ENCODE results near the gene RITA1. TPM values are rescaled to one million over a fixed set of nuclear protein-coding genes. Genes with fewer than 3 reads are reported as not detected.
"Not testable (repeated sequence)": the region's sequence is repeated elsewhere in the genome, so short reads cannot be mapped to it uniquely, and the experiment has no call there.

RITA1 gene, protein sequence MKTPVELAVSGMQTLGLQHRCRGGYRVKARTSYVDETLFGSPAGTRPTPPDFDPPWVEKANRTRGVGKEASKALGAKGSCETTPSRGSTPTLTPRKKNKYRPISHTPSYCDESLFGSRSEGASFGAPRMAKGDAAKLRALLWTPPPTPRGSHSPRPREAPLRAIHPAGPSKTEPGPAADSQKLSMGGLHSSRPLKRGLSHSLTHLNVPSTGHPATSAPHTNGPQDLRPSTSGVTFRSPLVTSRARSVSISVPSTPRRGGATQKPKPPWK
- 21.8 TPM for polyA plus RNA-seq (2013, experiment 1 of 2)
- 22.6 TPM for polyA plus RNA-seq (2013, experiment 2 of 2)

DNA sequence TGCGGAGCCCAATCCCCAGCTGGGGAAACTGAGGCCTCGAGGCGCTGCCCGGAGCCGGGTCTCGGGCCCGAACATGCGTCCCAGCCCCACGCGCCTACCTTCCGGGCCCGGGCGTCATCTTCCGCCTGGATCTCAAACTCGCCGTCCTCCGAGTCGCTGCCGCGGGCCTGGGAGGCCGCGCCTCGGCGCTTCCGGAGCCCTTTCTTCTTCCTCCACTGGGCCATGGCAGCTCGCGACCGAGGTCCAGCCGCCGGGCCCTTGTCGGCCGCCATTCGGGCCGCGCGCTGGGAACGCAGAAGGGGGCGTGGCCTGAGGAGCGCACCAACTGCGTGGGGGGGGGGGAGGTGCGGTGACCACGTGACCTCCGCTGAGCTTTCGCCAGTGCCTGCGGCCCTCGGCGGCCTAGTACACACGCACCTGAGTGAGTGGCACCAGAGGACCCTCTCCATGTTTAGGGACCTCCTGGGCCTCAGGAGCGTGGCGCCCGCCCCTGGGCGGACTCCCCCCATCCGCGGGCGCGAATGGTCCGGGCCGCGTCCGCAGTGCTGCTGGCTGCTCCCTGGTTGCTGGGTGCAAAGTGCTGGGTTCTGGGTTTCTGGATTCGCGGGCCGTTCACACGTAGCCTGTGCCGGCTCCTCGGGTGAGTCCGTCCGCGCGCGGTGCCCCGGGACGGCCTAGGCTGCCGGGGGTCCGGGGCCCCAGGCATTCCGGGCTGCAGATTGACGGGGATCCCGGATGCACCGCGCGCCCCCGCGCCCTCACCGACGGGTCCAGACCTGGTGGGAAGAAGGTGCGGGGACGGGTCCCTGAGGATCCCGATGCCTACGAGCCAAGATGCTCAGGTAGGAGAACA is at the start of gene RITA1, which contains the start of gene DDX54:
Gene RITA1, plus strand, starts transcription at position 542 of the 853 bp plus-strand sequence. CDS start 1,026 bp downstream, outside the sequence.
Gene DDX54, minus strand, starts transcription at position 299 of the 853 bp plus-strand sequence. Its CDS starts 27 bp downstream, at position 272.
- Histone ChIP-seq H3K4me1 (ENCODE audit: insufficient read depth, low read length) (no peaks in the 10 kb centered on the region; the same call in 1 of the 2 replicates), H3K4me3 (ENCODE audit: low read length) (peak within 1 kb of the TSS; percentile 78), H3K36me3 (ENCODE audit: insufficient read depth, low read length) (peaks cover 36% of the 10 kb centered on the region), H3K9ac (ENCODE audit: low read depth, low read length) (peak within 1 kb of the TSS; percentile 94), H3K9me3 (ENCODE audit: insufficient read depth, low read depth, low read length) (no peaks in the 10 kb centered on the region), H3K27ac (ENCODE audit: low read depth, low read length) (peak within 1 kb of the TSS; percentile 83), H3K27me3 (ENCODE audit: insufficient read depth, low read length) (no peaks in the 10 kb centered on the region)
- under 1% methylated on average over 89 of the region's 89 CpGs for WGBS

DNA sequence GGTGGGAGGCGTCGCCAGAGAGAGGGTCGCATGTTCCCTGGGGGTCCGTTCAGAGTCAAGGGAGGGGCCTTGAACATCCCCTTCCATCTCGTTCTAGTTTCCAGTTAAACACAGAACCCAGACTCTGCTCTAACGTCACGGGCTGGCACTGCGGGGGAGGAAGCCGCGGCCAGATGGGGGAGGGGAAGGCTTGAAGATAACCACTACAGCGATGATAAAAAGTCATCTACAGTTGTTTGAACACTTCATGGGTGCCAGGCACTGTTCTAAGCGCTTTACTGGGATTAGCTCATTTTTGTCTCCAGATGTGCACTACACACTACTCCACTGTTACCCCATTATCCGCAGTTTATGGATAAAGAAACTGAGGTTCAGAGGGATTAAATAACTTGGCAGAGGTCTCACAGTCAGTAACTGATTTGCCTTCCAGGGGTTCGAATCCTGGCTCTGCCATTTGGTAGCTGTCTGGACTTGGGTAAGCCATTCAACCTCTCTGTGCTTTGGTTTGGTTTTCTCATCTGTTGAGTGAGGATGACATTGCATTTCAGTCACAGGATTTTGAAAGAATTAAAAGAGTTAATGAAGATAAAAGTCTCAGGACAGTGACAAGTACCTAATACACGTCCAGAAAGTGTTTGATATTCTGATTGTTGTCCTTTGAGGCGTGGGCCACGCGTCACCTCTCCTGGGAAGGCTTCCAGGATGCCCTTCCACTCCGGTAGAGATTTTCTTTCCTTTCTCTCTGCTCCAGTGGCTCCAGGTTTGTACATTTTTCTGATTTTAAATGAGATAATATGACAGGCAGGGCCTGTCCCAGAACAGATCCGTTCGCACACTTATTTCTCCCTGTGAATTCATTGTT is 49.2 kb upstream of the RITA1 start:
- no peaks in the 10 kb centered on the region for H3K9me3 ChIP-seq (ENCODE audit: insufficient read depth, low read depth, low read length)
- H3K36me3 ChIP-seq (ENCODE audit: insufficient read depth, low read length), result no peaks in the 10 kb centered on the region
- peaks cover 24% of the 10 kb centered on the region for H3K27me3 ChIP-seq (ENCODE audit: insufficient read depth, low read length)
- H3K4me1 ChIP-seq (ENCODE audit: insufficient read depth, low read length), result peaks cover 5% of the 10 kb centered on the region; the same call in 1 of the 2 replicates
- no peak overlapping the region for H3K27ac ChIP-seq (ENCODE audit: low read depth, low read length)
- no peak overlapping the region; the same call in 1 of the 2 replicates for H3K9ac ChIP-seq (ENCODE audit: low read depth, low read length)
- 49% methylated on average over 20 of the region's 21 CpGs for WGBS
- H3K4me3 ChIP-seq (ENCODE audit: low read length), result peak overlapping the region; percentile 46

GRCh38 chr12:113136990-113137511 is 48.5 kb upstream of the RITA1 start:
- 87% methylated on average over 6 of the region's 6 CpGs for WGBS
- H3K4me1 ChIP-seq (ENCODE audit: insufficient read depth, low read length), result peaks cover 5% of the 10 kb centered on the region; the same call in 1 of the 2 replicates
- no peak overlapping the region for H3K9ac ChIP-seq (ENCODE audit: low read depth, low read length)

GRCh38 chr12:113137861-113138783 is 47.4 kb upstream of the RITA1 start:
- Histone ChIP-seq H3K9me3 (ENCODE audit: insufficient read depth, low read depth, low read length) (no peaks in the 10 kb centered on the region), H3K27me3 (ENCODE audit: insufficient read depth, low read length) (peaks cover 24% of the 10 kb centered on the region), H3K27ac (ENCODE audit: low read depth, low read length) (no peak overlapping the region), H3K36me3 (ENCODE audit: insufficient read depth, low read length) (no peaks in the 10 kb centered on the region), H3K9ac (ENCODE audit: low read depth, low read length) (no peak overlapping the region), H3K4me3 (ENCODE audit: low read length) (no peak overlapping the region), H3K4me1 (ENCODE audit: insufficient read depth, low read length) (peaks cover 5% of the 10 kb centered on the region; the same call in 1 of the 2 replicates)
- 90% methylated on average over 12 of the region's 12 CpGs for WGBS

More at GRCh38 chr12:113136990-113137511, 48.5 kb upstream of the RITA1 start:
- no peak overlapping the region for H3K4me3 ChIP-seq (ENCODE audit: low read length)
- H3K36me3 ChIP-seq (ENCODE audit: insufficient read depth, low read length), result no peaks in the 10 kb centered on the region
- H3K9me3 ChIP-seq (ENCODE audit: insufficient read depth, low read depth, low read length), result no peaks in the 10 kb centered on the region
- no peak overlapping the region for H3K27ac ChIP-seq (ENCODE audit: low read depth, low read length)
- H3K27me3 ChIP-seq (ENCODE audit: insufficient read depth, low read length), result peaks cover 24% of the 10 kb centered on the region

GRCh38 chr12:113138826-113139225 is 46.7 kb upstream of the RITA1 start:
- H3K36me3 ChIP-seq (ENCODE audit: insufficient read depth, low read length), result no peaks in the 10 kb centered on the region
- peaks cover 24% of the 10 kb centered on the region for H3K27me3 ChIP-seq (ENCODE audit: insufficient read depth, low read length)
- H3K9ac ChIP-seq (ENCODE audit: low read depth, low read length), result no peak overlapping the region
- 92% methylated on average over 3 of the region's 3 CpGs for WGBS
- no peaks in the 10 kb centered on the region for H3K9me3 ChIP-seq (ENCODE audit: insufficient read depth, low read depth, low read length)
- no peak overlapping the region for H3K4me3 ChIP-seq (ENCODE audit: low read length)
- H3K27ac ChIP-seq (ENCODE audit: low read depth, low read length), result no peak overlapping the region
- peaks cover 5% of the 10 kb centered on the region; the same call in 1 of the 2 replicates for H3K4me1 ChIP-seq (ENCODE audit: insufficient read depth, low read length)

DNA sequence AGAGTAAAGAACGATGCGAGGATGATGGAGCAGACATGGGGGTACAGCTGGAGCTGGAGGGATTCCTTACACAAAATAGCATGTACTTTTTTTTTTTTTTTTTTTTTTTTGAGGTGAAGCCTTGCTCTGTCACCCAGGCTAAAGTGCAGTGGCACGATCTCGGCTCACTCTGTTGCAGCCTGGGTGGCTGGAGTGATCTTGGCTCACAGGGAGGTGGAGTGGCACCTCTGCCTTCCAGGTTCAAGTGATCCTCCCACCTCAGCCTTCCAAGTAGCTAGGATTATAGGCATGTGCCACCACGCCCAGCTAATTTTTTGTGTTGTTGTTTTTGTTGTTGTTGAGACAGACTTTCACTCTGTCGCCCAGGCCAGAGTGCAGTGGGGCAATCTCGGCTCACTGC is 44.8 kb upstream of the RITA1 start:
- Histone ChIP-seq H3K27me3 (ENCODE audit: insufficient read depth, low read length) (peaks cover 8% of the 10 kb centered on the region), H3K36me3 (ENCODE audit: insufficient read depth, low read length) (no peaks in the 10 kb centered on the region), H3K4me1 (ENCODE audit: insufficient read depth, low read length) (peaks cover 5% of the 10 kb centered on the region; the same call in 1 of the 2 replicates), H3K4me3 (ENCODE audit: low read length) (no peak overlapping the region), H3K9ac (ENCODE audit: low read depth, low read length) (no peak overlapping the region), H3K9me3 (ENCODE audit: insufficient read depth, low read depth, low read length) (no peaks in the 10 kb centered on the region), H3K27ac (ENCODE audit: low read depth, low read length) (no peak overlapping the region)
- WGBS, result 90% methylated on average over 5 of the region's 7 CpGs

- not testable (repeated sequence) for H3K27ac ChIP-seq (ENCODE audit: low read depth, low read length); H3K4me3 ChIP-seq (ENCODE audit: low read length)
These were observed 43.8 kb upstream of the RITA1 start for GRCh38 chr12:113141716-113142115.

DNA sequence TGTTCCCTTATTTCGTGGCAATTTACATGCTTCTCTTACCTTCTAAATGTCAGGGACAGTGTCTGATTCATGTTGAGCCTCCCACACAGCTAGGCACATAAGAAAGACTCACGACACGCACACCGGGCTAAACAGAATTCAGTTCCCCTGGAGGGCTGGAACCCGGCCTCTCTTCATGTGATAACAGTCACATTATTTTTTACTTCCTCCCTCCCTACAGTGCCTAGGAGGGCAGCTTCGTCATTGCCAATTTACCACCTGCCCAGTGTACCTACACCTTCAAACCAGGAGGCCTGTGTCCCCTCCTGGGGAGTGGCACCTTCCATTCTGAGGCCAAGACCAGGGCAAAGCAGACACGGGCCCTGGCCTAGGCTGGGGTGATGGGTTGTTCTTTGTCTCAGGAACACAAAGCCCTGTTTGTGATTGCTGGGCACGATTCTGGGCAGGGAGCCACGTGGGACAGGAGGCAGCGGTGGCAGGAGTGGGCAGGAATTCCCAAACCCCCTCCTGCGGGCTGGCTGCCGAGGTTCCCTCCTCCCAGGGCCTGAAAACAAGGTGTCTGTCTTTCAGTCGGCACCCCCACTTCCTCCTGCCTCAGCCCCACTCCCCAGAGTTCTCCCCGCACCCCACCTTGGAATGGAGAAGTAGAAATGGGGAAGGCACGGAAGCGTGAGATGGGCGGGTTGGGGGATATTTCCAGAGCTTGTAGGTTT is 43.2 kb upstream of the RITA1 start:
- no peaks in the 10 kb centered on the region for H3K36me3 ChIP-seq (ENCODE audit: insufficient read depth, low read length)
- H3K27me3 ChIP-seq (ENCODE audit: insufficient read depth, low read length), result no peaks in the 10 kb centered on the region
- H3K27ac ChIP-seq (ENCODE audit: low read depth, low read length), result no peak overlapping the region
- H3K9ac ChIP-seq (ENCODE audit: low read depth, low read length), result no peak overlapping the region
- WGBS, result 86% methylated on average over 17 of the region's 17 CpGs
- H3K4me3 ChIP-seq (ENCODE audit: low read length), result no peak overlapping the region
- H3K4me1 ChIP-seq (ENCODE audit: insufficient read depth, low read length), result no peaks in the 10 kb centered on the region
- 0 out of 2 replicates have a peak, but pooled peaks cover 3% of the 10 kb centered on the region for H3K9me3 ChIP-seq (ENCODE audit: insufficient read depth, low read depth, low read length)

More at GRCh38 chr12:113141716-113142115, 43.8 kb upstream of the RITA1 start:
- H3K9me3 ChIP-seq (ENCODE audit: insufficient read depth, low read depth, low read length); H3K9ac ChIP-seq (ENCODE audit: low read depth, low read length); H3K4me1 ChIP-seq (ENCODE audit: insufficient read depth, low read length); H3K36me3 ChIP-seq (ENCODE audit: insufficient read depth, low read length); H3K27me3 ChIP-seq (ENCODE audit: insufficient read depth, low read length): not testable (repeated sequence)
- 95% methylated on average over 3 of the region's 3 CpGs for WGBS

- Histone ChIP-seq H3K4me3 (ENCODE audit: low read length) (no peak overlapping the region), H3K27me3 (ENCODE audit: insufficient read depth, low read length) (no peaks in the 10 kb centered on the region), H3K27ac (ENCODE audit: low read depth, low read length) (no peak overlapping the region), H3K9me3 (ENCODE audit: insufficient read depth, low read depth, low read length) (0 out of 2 replicates have a peak, but pooled peaks cover 4% of the 10 kb centered on the region), H3K9ac (ENCODE audit: low read depth, low read length) (no peak overlapping the region), H3K4me1 (ENCODE audit: insufficient read depth, low read length) (no peaks in the 10 kb centered on the region), H3K36me3 (ENCODE audit: insufficient read depth, low read length) (no peaks in the 10 kb centered on the region)
- 87% methylated on average over 4 of the region's 5 CpGs for WGBS
These were observed 42.6 kb upstream of the RITA1 start for GRCh38 chr12:113142886-113143332.

All from HUES64 (cell line).